ENCODE measurements around the gene ELL2. TPM values are rescaled to one million over a fixed set of nuclear protein-coding genes. Genes with fewer than 3 reads are reported as not detected.

Gene ELL2
- polyA plus RNA-seq, 1 donor: 49.4 TPM

DNA sequence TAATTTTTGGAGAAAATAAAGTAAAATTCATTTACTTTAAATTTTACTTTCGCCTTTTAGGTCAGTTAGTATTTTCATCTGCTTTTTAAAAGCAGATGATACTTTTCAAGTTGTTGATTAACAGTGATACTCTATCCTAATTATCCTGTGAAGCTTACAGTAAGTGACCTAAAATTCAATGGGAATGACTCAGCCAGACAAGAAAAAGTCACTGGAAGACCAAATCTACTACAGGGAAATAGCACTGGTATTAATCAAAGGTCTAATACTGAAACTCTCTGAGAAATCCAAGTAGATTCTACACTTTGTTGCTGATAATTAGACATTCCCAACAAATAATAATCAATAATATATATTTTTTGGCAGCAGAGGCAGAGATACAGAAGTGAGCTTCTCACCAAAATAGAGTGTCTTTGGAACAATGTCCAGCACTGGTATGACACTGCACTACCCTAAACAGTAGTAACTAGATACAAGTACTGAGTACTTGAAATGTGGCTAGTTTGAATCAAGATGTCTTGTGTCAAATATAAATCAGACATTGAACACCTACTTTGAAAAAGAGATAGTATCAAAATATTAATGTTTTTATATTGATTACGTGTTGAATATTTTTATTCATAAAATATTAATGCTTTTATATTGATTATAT is 22.8 kb upstream of the ELL2 start:
- H3K4me3 ChIP-seq (ENCODE audit: low read length): no peak overlapping the region
- no peak for DNase-seq
- 100% methylated on average over 2 of the region's 2 CpGs for WGBS (ENCODE audit: insufficient coverage, low lambda C conversion rate)
- no peak overlapping the region for H3K27ac ChIP-seq (ENCODE audit: low read length)
- H3K27me3 ChIP-seq (ENCODE audit: control insufficient read depth, insufficient read depth, low read length): no peaks in the 10 kb centered on the region
- no peaks in the 10 kb centered on the region for H3K36me3 ChIP-seq (ENCODE audit: control insufficient read depth, insufficient read depth, low read length)
- H3K9me3 ChIP-seq (ENCODE audit: control insufficient read depth, low read depth, low read length): no peaks in the 10 kb centered on the region
- H3K4me1 ChIP-seq (ENCODE audit: control insufficient read depth, insufficient read depth, low read length): peaks cover 38% of the 10 kb centered on the region

DNA sequence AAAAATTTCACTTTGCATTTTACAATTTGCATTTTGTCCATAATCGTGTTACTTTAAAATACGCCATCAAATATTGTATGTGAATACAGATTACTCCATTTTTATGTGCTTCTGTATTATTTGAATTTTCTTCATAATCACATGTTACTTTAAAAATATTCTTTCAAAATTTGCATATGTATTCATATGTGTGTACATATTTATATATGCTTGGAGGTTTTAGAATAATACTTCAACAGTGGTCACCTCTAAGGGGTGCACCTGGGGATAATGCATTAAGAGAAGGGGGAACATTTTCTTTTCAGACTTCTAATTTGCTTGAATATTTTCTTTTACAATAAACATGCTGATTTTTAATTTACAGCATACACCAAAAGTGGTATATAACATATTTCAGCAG is 21.9 kb upstream of the ELL2 start:
- H3K36me3 ChIP-seq (ENCODE audit: control insufficient read depth, insufficient read depth, low read length): no peaks in the 10 kb centered on the region
- WGBS (ENCODE audit: insufficient coverage, low lambda C conversion rate): 91% methylated on average over 2 of the region's 2 CpGs
- H3K27ac ChIP-seq (ENCODE audit: low read length): no peak overlapping the region
- H3K9me3 ChIP-seq (ENCODE audit: control insufficient read depth, low read depth, low read length): no peaks in the 10 kb centered on the region
- no peak overlapping the region for H3K4me3 ChIP-seq (ENCODE audit: low read length)
- H3K27me3 ChIP-seq (ENCODE audit: control insufficient read depth, insufficient read depth, low read length): no peaks in the 10 kb centered on the region
- peaks cover 33% of the 10 kb centered on the region for H3K4me1 ChIP-seq (ENCODE audit: control insufficient read depth, insufficient read depth, low read length)
- DNase-seq: no peak

DNA sequence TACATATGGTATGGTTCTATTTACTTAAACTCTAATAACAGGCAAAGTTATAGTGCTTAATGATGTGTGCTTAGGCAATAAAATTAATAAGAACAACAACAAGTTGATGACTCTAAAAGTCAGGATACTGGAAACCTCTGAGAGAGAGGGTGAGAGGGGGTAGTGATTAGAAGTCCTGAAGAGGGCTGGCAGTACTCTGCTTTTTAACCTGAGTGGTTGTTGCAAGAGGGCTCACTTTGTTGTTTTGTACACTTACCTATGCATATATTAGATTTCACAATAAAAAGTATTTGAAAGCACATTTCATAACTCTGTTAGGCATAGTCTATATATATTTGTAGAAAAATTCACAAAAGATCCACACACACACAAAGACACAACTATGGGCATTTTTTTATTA is 21.4 kb upstream of the ELL2 start:
- Histone ChIP-seq H3K4me1 (ENCODE audit: control insufficient read depth, insufficient read depth, low read length) (peaks cover 30% of the 10 kb centered on the region), H3K27ac (ENCODE audit: low read length) (no peak overlapping the region), H3K4me3 (ENCODE audit: low read length) (no peak overlapping the region), H3K27me3 (ENCODE audit: control insufficient read depth, insufficient read depth, low read length) (no peaks in the 10 kb centered on the region), H3K9me3 (ENCODE audit: control insufficient read depth, low read depth, low read length) (no peaks in the 10 kb centered on the region), H3K36me3 (ENCODE audit: control insufficient read depth, insufficient read depth, low read length) (no peaks in the 10 kb centered on the region)
- no peak for DNase-seq

DNA sequence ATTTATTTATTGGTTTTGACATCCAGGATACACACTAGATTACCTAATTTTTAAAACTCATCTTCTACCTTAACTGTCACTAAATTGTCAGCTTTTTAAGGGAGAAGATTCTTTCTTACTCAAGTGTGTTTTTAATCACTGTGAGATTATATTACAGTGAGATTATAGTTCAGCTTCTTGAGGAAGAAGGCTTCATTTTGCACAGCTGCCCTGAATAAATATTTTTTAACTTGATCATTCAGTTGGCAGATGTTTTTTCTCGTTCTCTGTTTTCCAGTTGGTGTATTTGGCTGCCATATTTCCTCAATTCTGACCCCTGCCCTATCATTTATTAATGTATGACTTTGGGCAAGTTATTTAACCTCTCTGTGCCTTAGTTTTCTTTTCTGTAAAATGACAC is 15.0 kb upstream of the ELL2 start:
- Histone ChIP-seq H3K4me3 (ENCODE audit: low read length) (no peak overlapping the region), H3K27me3 (ENCODE audit: control insufficient read depth, insufficient read depth, low read length) (no peaks in the 10 kb centered on the region), H3K4me1 (ENCODE audit: control insufficient read depth, insufficient read depth, low read length) (no peaks in the 10 kb centered on the region), H3K27ac (ENCODE audit: low read length) (no peak overlapping the region), H3K36me3 (ENCODE audit: control insufficient read depth, insufficient read depth, low read length) (no peaks in the 10 kb centered on the region), H3K9me3 (ENCODE audit: control insufficient read depth, low read depth, low read length) (no peaks in the 10 kb centered on the region)
- no peak for DNase-seq
- WGBS (ENCODE audit: insufficient coverage, low lambda C conversion rate): 33% methylated on average over 1 of the region's 1 CpG

GRCh38 chr5:95975703-95976102 is 14.1 kb upstream of the ELL2 start:
- no peak overlapping the region for H3K27ac ChIP-seq (ENCODE audit: low read length)
- no peaks in the 10 kb centered on the region for H3K4me1 ChIP-seq (ENCODE audit: control insufficient read depth, insufficient read depth, low read length)
- no peak overlapping the region for H3K4me3 ChIP-seq (ENCODE audit: low read length)
- WGBS (ENCODE audit: insufficient coverage, low lambda C conversion rate): no CpG with 5 or more reads among the region's 1 CpG
- no peaks in the 10 kb centered on the region for H3K36me3 ChIP-seq (ENCODE audit: control insufficient read depth, insufficient read depth, low read length)
- H3K9me3 ChIP-seq (ENCODE audit: control insufficient read depth, low read depth, low read length): no peaks in the 10 kb centered on the region
- no peak for DNase-seq
- H3K27me3 ChIP-seq (ENCODE audit: control insufficient read depth, insufficient read depth, low read length): no peaks in the 10 kb centered on the region

DNA sequence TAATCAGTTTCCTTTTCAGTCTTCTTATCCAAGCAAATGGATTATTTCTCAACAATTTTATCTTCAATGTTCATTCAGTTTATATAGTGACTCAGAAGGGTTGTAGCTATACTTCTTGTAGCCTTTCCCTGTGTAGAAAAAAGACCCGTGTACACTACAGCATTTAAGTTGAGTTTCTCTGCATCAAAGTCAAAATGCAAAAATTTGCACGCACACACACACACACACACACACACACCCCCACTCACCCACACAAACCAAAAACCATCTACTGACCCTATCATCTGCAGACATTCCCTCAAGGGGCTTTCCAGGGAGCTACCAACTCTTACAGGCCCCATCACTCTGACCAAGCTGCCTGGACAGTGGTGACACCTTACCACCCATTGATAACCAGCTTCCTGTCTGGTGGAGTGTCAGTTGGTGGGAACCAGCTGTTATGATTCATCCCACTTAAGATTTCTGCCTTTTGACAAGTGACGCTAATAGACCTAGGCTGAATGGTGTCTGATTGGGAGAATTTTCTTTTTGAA is 12.2 kb upstream of the ELL2 start:
- DNase-seq: no peak
- no CpG with 5 or more reads among the region's 3 CpGs for WGBS (ENCODE audit: insufficient coverage, low lambda C conversion rate)

GRCh38 chr5:95972196-95972595 is 10.5 kb upstream of the ELL2 start:
- no peaks in the 10 kb centered on the region for H3K36me3 ChIP-seq (ENCODE audit: control insufficient read depth, insufficient read depth, low read length)
- no peak for DNase-seq
- H3K27me3 ChIP-seq (ENCODE audit: control insufficient read depth, insufficient read depth, low read length): no peaks in the 10 kb centered on the region
- H3K4me1 ChIP-seq (ENCODE audit: control insufficient read depth, insufficient read depth, low read length): no peaks in the 10 kb centered on the region
- H3K4me3 ChIP-seq (ENCODE audit: low read length): no peak overlapping the region
- H3K27ac ChIP-seq (ENCODE audit: low read length): no peak overlapping the region
- H3K9me3 ChIP-seq (ENCODE audit: control insufficient read depth, low read depth, low read length): no peaks in the 10 kb centered on the region

More for the DNA sequence above, 12.2 kb upstream of the ELL2 start:
- no peaks in the 10 kb centered on the region for H3K27me3 ChIP-seq (ENCODE audit: control insufficient read depth, insufficient read depth, low read length)
- H3K36me3 ChIP-seq (ENCODE audit: control insufficient read depth, insufficient read depth, low read length): no peaks in the 10 kb centered on the region
- no peak overlapping the region for H3K4me3 ChIP-seq (ENCODE audit: low read length)
- H3K4me1 ChIP-seq (ENCODE audit: control insufficient read depth, insufficient read depth, low read length): no peaks in the 10 kb centered on the region
- no peaks in the 10 kb centered on the region for H3K9me3 ChIP-seq (ENCODE audit: control insufficient read depth, low read depth, low read length)
- H3K27ac ChIP-seq (ENCODE audit: low read length): no peak overlapping the region

GRCh38 chr5:95970359-95970704 is 8.7 kb upstream of the ELL2 start:
- no CpG with 5 or more reads among the region's 1 CpG for WGBS (ENCODE audit: insufficient coverage, low lambda C conversion rate)
- Histone ChIP-seq H3K27ac (ENCODE audit: low read length) (no peak overlapping the region), H3K27me3 (ENCODE audit: control insufficient read depth, insufficient read depth, low read length) (no peaks in the 10 kb centered on the region), H3K4me1 (ENCODE audit: control insufficient read depth, insufficient read depth, low read length) (peaks cover 4% of the 10 kb centered on the region), H3K9me3 (ENCODE audit: control insufficient read depth, low read depth, low read length) (no peaks in the 10 kb centered on the region), H3K4me3 (ENCODE audit: low read length) (no peak overlapping the region), H3K36me3 (ENCODE audit: control insufficient read depth, insufficient read depth, low read length) (no peaks in the 10 kb centered on the region)
- no peak for DNase-seq

DNA sequence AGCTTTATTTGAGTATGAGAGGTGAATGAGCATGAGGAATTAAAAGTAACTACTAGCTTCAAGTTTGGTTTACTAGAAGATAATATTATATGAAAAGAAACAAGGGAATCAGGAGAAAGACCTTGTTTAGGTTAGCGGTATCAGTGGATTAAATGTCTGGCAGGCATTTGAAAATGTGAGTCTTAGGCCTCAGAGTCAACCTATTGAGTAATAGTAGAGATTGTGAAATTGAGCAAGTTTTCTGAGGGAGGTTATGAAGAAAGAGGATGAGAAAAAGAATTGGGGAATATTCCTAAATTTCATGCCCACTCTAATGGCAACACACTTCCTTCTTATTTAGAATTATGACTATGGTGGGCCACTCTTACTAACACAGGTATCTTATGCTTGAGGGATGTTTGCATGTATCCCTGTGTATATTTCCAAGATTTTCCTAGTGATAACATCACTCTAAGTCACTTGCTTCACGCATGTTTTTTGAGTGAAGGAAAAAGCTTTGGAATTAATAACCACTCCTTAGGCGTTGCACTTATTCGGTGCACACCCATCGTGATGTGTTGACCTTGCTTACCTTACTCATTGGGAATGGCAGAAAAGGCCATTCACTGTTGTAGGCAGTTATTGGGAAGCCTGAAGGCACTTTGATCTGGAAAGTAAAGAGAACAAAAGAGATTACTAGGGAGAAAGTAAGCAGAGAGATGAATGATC is 8.2 kb upstream of the ELL2 start:
- Histone ChIP-seq H3K4me1 (ENCODE audit: control insufficient read depth, insufficient read depth, low read length) (peaks cover 4% of the 10 kb centered on the region), H3K36me3 (ENCODE audit: control insufficient read depth, insufficient read depth, low read length) (no peaks in the 10 kb centered on the region), H3K9me3 (ENCODE audit: control insufficient read depth, low read depth, low read length) (no peaks in the 10 kb centered on the region), H3K27me3 (ENCODE audit: control insufficient read depth, insufficient read depth, low read length) (no peaks in the 10 kb centered on the region), H3K4me3 (ENCODE audit: low read length) (no peak overlapping the region), H3K27ac (ENCODE audit: low read length) (peak overlapping the region; percentile 9)
- WGBS (ENCODE audit: insufficient coverage, low lambda C conversion rate): no CpG with 5 or more reads among the region's 5 CpGs
- no peak for DNase-seq

GRCh38 chr5:95969055-95969454 is 7.4 kb upstream of the ELL2 start:
- DNase-seq: peak in 1 of 2 donors; percentile 48
- Histone ChIP-seq H3K9me3 (ENCODE audit: control insufficient read depth, low read depth, low read length) (no peaks in the 10 kb centered on the region), H3K36me3 (ENCODE audit: control insufficient read depth, insufficient read depth, low read length) (no peaks in the 10 kb centered on the region), H3K4me3 (ENCODE audit: low read length) (no peak overlapping the region), H3K27me3 (ENCODE audit: control insufficient read depth, insufficient read depth, low read length) (no peaks in the 10 kb centered on the region), H3K4me1 (ENCODE audit: control insufficient read depth, insufficient read depth, low read length) (peaks cover 4% of the 10 kb centered on the region), H3K27ac (ENCODE audit: low read length) (peak overlapping the region; percentile 9)
- WGBS (ENCODE audit: insufficient coverage, low lambda C conversion rate): 61% methylated on average over 3 of the region's 5 CpGs

DNA sequence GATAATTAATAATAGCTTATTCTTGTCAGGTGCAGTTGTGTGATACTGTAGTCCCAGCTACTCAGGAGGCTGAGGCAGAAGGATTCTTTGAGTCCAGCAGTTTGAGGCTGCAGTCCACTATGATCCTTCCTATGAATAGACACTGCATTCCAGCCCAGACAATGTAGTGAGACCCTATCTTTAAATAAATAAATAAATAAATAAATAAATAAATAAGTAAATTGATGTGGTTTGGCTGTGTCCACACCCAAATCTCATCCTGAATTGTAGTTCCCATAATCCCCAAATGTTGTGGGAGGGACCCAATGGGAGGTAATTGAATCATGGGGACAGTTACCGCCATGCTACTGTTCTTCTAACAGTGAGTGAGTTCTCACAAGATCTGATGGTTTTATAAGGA is 5.6 kb upstream of the ELL2 start:
- no CpG with 5 or more reads among the region's 1 CpG for WGBS (ENCODE audit: insufficient coverage, low lambda C conversion rate)
- no peaks in the 10 kb centered on the region for H3K9me3 ChIP-seq (ENCODE audit: control insufficient read depth, low read depth, low read length)

More for the DNA sequence above, 5.6 kb upstream of the ELL2 start:
- Histone ChIP-seq H3K4me3 (ENCODE audit: low read length) (no peak overlapping the region), H3K27ac (ENCODE audit: low read length) (peak overlapping the region; percentile 45), H3K36me3 (ENCODE audit: control insufficient read depth, insufficient read depth, low read length) (no peaks in the 10 kb centered on the region), H3K27me3 (ENCODE audit: control insufficient read depth, insufficient read depth, low read length) (no peaks in the 10 kb centered on the region), H3K4me1 (ENCODE audit: control insufficient read depth, insufficient read depth, low read length) (peaks cover 4% of the 10 kb centered on the region)
- DNase-seq: no peak
